Dendritic cell treated with granulocyte-macrophage colony-stimulating factor and Interleukin-4, amounts not matched to agents 40 ng/mL and 50 ng/mL, for 4 days (primary cell): ENCODE results near the gene RAB36.
"Not testable (repeated sequence)": the region's sequence is repeated elsewhere in the genome, so short reads cannot be mapped to it uniquely, and the experiment has no call there.

Source experiments
- H3K27ac Mint-ChIP-seq: one replicate; pipeline ENCODE4 v1.8.0; 2022; ENCODE audit warnings: mild to moderate bottlenecking, mixed read lengths
- H3K27me3 Mint-ChIP-seq: one replicate; pipeline ENCODE4 v1.8.0; 2022; ENCODE audit warnings: mild to moderate bottlenecking, mixed read lengths
- H3K36me3 Mint-ChIP-seq: one replicate; pipeline ENCODE4 v1.8.0; 2022; ENCODE audit warnings: low read depth, mixed read lengths
- H3K4me1 Mint-ChIP-seq: one replicate; pipeline ENCODE4 v1.8.0; 2022; ENCODE audit warnings: low read depth, mixed read lengths
- H3K4me3 Mint-ChIP-seq: one replicate; pipeline ENCODE4 v1.8.0; 2022; ENCODE audit warnings: mild to moderate bottlenecking, moderate library complexity, mixed read lengths
- H3K9me3 Mint-ChIP-seq: one replicate; pipeline ENCODE4 v1.8.0; 2022; ENCODE audit warnings: mixed read lengths
- intact Hi-C: fragments of 100-400 bp; cut with micrococcal nuclease; formaldehyde crosslinking; loops from one replicate; pipeline ENCODE4 v1.15.0; 2022

RAB36 gene

GRCh38 chr22:23131931-23132330, 13.3 kb upstream of the RAB36 start:
- no peaks in the 10 kb centered on the region for H3K4me1 Mint-ChIP-seq
- H3K4me3 Mint-ChIP-seq = no peak overlapping the region
- H3K36me3 Mint-ChIP-seq = no peaks in the 10 kb centered on the region
- intact Hi-C loops = no loop called here
- no peaks in the 10 kb centered on the region for H3K27me3 Mint-ChIP-seq
- no peak overlapping the region for H3K27ac Mint-ChIP-seq
- no peaks in the 10 kb centered on the region for H3K9me3 Mint-ChIP-seq

GRCh38 chr22:23132376-23133091, 12.7 kb upstream of the RAB36 start:
- H3K27me3 Mint-ChIP-seq = no peaks in the 10 kb centered on the region
- no peak overlapping the region for H3K4me3 Mint-ChIP-seq
- no peak overlapping the region for H3K27ac Mint-ChIP-seq
- no peaks in the 10 kb centered on the region for H3K36me3 Mint-ChIP-seq
- intact Hi-C loops = no loop called here
- H3K4me1 Mint-ChIP-seq = no peaks in the 10 kb centered on the region
- no peaks in the 10 kb centered on the region for H3K9me3 Mint-ChIP-seq

- no peaks in the 10 kb centered on the region for H3K9me3 Mint-ChIP-seq
- peaks cover 12% of the 10 kb centered on the region for H3K4me1 Mint-ChIP-seq
- H3K27me3 Mint-ChIP-seq = no peaks in the 10 kb centered on the region
- H3K4me3 Mint-ChIP-seq = no peak overlapping the region
- intact Hi-C loops = no loop called here
- no peak overlapping the region for H3K27ac Mint-ChIP-seq
- no peaks in the 10 kb centered on the region for H3K36me3 Mint-ChIP-seq
Measured at GRCh38 chr22:23133922-23134321, 11.4 kb upstream of the RAB36 start.

DNA sequence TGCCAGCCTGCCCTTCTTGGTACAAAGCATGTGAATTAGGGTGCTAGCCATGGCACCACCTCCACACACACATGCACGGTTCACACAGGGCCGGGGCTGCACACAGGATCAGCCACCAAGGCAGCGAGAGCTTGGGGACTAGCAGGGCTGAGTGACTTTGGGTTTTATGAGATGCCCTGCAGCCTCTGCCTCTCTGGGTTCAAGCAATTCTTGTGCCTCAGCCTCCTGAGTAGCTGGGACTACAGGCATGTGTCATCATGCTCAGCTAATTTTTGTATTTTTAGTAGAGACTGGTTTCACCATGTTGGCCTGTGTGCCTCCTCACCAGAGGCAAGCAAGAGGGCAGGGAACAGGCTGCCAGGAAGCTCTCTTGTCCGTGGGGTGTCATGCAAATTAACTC, 8.3 kb upstream of the RAB36 start:
- H3K27me3 Mint-ChIP-seq, H3K4me3 Mint-ChIP-seq, H3K27ac Mint-ChIP-seq, H3K36me3 Mint-ChIP-seq, H3K9me3 Mint-ChIP-seq, intact Hi-C loops: not testable (repeated sequence)
- peaks cover 20% of the 10 kb centered on the region for H3K4me1 Mint-ChIP-seq

- H3K4me3 Mint-ChIP-seq = no peak overlapping the region
- intact Hi-C loops = no loop called here
- H3K4me1 Mint-ChIP-seq = peaks cover 25% of the 10 kb centered on the region
- no peaks in the 10 kb centered on the region for H3K27me3 Mint-ChIP-seq
- no peak overlapping the region for H3K27ac Mint-ChIP-seq
- H3K36me3 Mint-ChIP-seq = no peaks in the 10 kb centered on the region
- H3K9me3 Mint-ChIP-seq = no peaks in the 10 kb centered on the region
Measured at GRCh38 chr22:23137468-23137867, 7.8 kb upstream of the RAB36 start.

- Mint-ChIP-seq H3K4me3 (peak overlapping the region; percentile 40), H3K9me3 (no peaks in the 10 kb centered on the region), H3K4me1 (peaks cover 30% of the 10 kb centered on the region), H3K27ac (peak overlapping the region; percentile 78), H3K27me3 (no peaks in the 10 kb centered on the region), H3K36me3 (no peaks in the 10 kb centered on the region)
- intact Hi-C loops = no loop called here
Measured at GRCh38 chr22:23137905-23138561, 7.2 kb upstream of the RAB36 start.

GRCh38 chr22:23138584-23139435, 6.5 kb upstream of the RAB36 start:
- Mint-ChIP-seq H3K36me3 (no peaks in the 10 kb centered on the region), H3K27me3 (peaks cover 4% of the 10 kb centered on the region), H3K9me3 (no peaks in the 10 kb centered on the region), H3K4me3 (no peak overlapping the region), H3K4me1 (peaks cover 30% of the 10 kb centered on the region), H3K27ac (peak overlapping the region; percentile 78)
- intact Hi-C loops = no loop called here

DNA sequence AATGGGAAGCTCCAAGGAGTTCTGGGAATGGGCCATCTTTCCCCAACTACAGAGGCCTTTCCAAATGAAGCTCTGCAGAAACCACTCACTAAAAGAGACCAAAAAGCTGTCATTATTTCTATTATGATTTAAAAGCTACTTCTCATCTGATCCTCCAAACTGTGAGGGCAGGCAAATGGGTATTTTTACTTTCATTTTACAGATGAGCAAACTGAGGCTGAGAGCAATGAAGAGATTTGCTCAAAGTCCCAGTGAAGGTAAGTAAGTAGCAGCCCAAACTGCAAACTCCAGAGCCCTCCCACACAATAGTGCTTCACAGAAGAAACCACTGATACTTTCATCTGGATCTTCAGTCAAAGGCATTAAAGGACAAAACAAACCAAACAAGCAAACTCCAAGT, 4.9 kb upstream of the RAB36 start:
- Mint-ChIP-seq H3K4me3 (no peak overlapping the region), H3K9me3 (no peaks in the 10 kb centered on the region), H3K27ac (no peak overlapping the region), H3K36me3 (no peaks in the 10 kb centered on the region), H3K4me1 (peaks cover 38% of the 10 kb centered on the region), H3K27me3 (peaks cover 10% of the 10 kb centered on the region)
- intact Hi-C loops = no loop called here

GRCh38 chr22:23142546-23143105, 2.7 kb upstream of the RAB36 start:
- Mint-ChIP-seq H3K36me3 (no peaks in the 10 kb centered on the region), H3K9me3 (no peaks in the 10 kb centered on the region), H3K27me3 (peaks cover 13% of the 10 kb centered on the region), H3K27ac (peak overlapping the region; percentile 84), H3K4me3 (peak overlapping the region; percentile 60), H3K4me1 (peaks cover 43% of the 10 kb centered on the region)
- intact Hi-C loops = no loop called here

DNA sequence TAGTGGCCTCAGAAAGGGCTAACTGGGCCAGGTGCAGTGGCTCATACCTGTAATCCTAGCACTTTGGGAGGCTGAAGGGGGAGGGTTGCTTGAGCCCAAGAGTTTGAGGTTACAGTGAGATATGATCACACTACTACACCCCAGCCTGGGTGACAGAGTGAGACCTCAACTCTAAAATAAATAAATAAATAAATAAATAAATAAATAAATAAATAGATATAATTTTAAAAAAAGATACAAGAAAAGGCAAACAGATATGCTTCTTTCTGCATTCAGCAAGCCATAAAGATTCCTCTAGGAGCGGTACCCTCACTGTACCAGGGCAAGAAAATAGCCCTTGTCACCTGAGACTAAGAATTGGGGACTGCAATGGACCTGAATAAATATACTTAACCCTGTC, 2.2 kb upstream of the RAB36 start:
- Mint-ChIP-seq H3K4me3 (no peak overlapping the region), H3K27ac (peak overlapping the region; percentile 84), H3K36me3 (no peaks in the 10 kb centered on the region), H3K9me3 (no peaks in the 10 kb centered on the region), H3K4me1 (peaks cover 39% of the 10 kb centered on the region), H3K27me3 (peaks cover 13% of the 10 kb centered on the region)
- intact Hi-C loops = no loop called here

GRCh38 chr22:23144432-23144831, 845 bp upstream of the RAB36 start:
- intact Hi-C loops = no loop called here
- H3K4me3 Mint-ChIP-seq = no peak overlapping the region
- H3K27me3 Mint-ChIP-seq = peaks cover 14% of the 10 kb centered on the region
- H3K4me1 Mint-ChIP-seq = peaks cover 30% of the 10 kb centered on the region
- H3K9me3 Mint-ChIP-seq = no peaks in the 10 kb centered on the region
- no peak overlapping the region for H3K27ac Mint-ChIP-seq
- no peaks in the 10 kb centered on the region for H3K36me3 Mint-ChIP-seq

GRCh38 chr22:23145878-23146470, 697 bp downstream of the RAB36 start:
- Mint-ChIP-seq H3K36me3 (no peaks in the 10 kb centered on the region), H3K4me3 (no peak overlapping the region), H3K4me1 (peaks cover 36% of the 10 kb centered on the region), H3K27ac (peak overlapping the region; percentile 15), H3K27me3 (peaks cover 14% of the 10 kb centered on the region), H3K9me3 (no peaks in the 10 kb centered on the region)
- intact Hi-C loops = no loop called here

GRCh38 chr22:23146478-23147205, 1.4 kb downstream of the RAB36 start:
- Mint-ChIP-seq H3K4me3 (no peak overlapping the region), H3K36me3 (no peaks in the 10 kb centered on the region), H3K4me1 (peaks cover 34% of the 10 kb centered on the region), H3K9me3 (no peaks in the 10 kb centered on the region), H3K27me3 (peaks cover 14% of the 10 kb centered on the region), H3K27ac (no peak overlapping the region)
- intact Hi-C loops = no loop called here
